ENCODE results near the gene DARS1. TPM values are rescaled to one million over a fixed set of nuclear protein-coding genes. Genes with fewer than 3 reads are reported as not detected.

Gene DARS1
- total RNA-seq, 1 donor = 119 TPM

DNA sequence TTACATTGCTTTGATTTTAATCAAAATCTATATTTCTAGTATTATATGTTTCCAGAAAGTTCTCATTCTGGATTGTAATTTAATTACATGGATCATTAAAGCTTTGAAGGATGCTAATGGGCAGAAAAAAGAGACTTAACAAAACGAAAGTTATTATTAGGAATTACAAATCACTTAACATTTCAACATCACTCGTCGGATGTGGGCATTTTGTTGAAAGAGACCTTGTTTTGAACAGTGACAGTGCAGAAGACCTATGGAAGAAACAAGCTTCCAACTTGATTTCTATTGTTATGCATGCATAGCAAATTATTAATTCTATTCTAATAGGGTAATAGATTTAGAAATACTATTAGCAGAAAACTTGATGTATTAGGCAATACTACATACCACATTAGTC, 31.4 kb upstream of the DARS1 start:
- no peaks in the 10 kb centered on the region for H3K36me3 ChIP-seq (ENCODE audit: insufficient read depth, low read length)
- H4K20me1 ChIP-seq (ENCODE audit: insufficient read depth, low read length) = no peaks in the 10 kb centered on the region
- no peak overlapping the region for H2AFZ ChIP-seq (ENCODE audit: low read length)
- no peak for DNase-seq (ENCODE audit: insufficient read length, low spot score, missing footprints)
- H3K9me3 ChIP-seq (ENCODE audit: low read depth, low read length) = no peaks in the 10 kb centered on the region
- H3K79me2 ChIP-seq (ENCODE audit: insufficient read depth, low read length) = no peaks in the 10 kb centered on the region
- H3K4me3 ChIP-seq (ENCODE audit: insufficient read depth, low read length) = no peak overlapping the region
- no peak for TF ChIP-seq CTCF (IDR thresholded peaks at IDR 0.05; ENCODE audit: extremely low read depth, low read depth, low read length)
- peaks cover 4% of the 10 kb centered on the region for H3K27me3 ChIP-seq (ENCODE audit: insufficient read depth, low read length)
- no peaks in the 10 kb centered on the region for H3K4me1 ChIP-seq (ENCODE audit: insufficient read depth, low read length)
- no peak overlapping the region for H3K27ac ChIP-seq (ENCODE audit: low read depth, low read length)
- H3K4me2 ChIP-seq (ENCODE audit: insufficient read depth, low read length) = no peak overlapping the region

- no peaks in the 10 kb centered on the region for H3K4me1 ChIP-seq (ENCODE audit: insufficient read depth, low read length)
- no peaks in the 10 kb centered on the region for H3K79me2 ChIP-seq (ENCODE audit: insufficient read depth, low read length)
- no peak overlapping the region for H3K4me2 ChIP-seq (ENCODE audit: insufficient read depth, low read length)
- TF ChIP-seq CTCF (IDR thresholded peaks at IDR 0.05; ENCODE audit: extremely low read depth, low read depth, low read length) = no peak
- no peak overlapping the region for H3K27ac ChIP-seq (ENCODE audit: low read depth, low read length)
- H2AFZ ChIP-seq (ENCODE audit: low read length) = no peak overlapping the region
- no peaks in the 10 kb centered on the region for H3K9me3 ChIP-seq (ENCODE audit: low read depth, low read length)
- peaks cover 4% of the 10 kb centered on the region for H3K27me3 ChIP-seq (ENCODE audit: insufficient read depth, low read length)
- no peak for DNase-seq (ENCODE audit: insufficient read length, low spot score, missing footprints)
- H3K4me3 ChIP-seq (ENCODE audit: insufficient read depth, low read length) = no peak overlapping the region
- no peaks in the 10 kb centered on the region for H4K20me1 ChIP-seq (ENCODE audit: insufficient read depth, low read length)
- no peaks in the 10 kb centered on the region for H3K36me3 ChIP-seq (ENCODE audit: insufficient read depth, low read length)
These were observed 31.0 kb upstream of the DARS1 start for GRCh38 chr2:136016427-136016826.

DNA sequence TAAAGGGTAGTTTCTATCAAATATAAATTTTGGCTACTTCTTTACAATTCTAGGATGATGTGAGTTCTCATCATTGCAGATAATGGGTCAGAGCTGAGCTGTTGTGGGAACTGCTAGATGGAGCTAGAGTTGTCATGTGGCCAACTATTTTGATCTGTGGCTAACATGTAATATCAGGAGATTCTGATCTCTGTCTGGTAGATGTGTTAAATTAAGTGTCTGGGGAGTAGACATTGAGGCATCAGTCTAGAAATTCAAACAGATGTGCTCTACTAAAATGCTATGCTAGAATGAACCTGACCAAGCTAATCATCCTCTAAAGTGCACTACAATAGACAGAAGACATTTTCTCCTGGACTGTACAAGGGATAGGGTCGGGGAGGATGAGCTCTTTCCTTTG, 30.3 kb upstream of the DARS1 start:
- no peaks in the 10 kb centered on the region for H3K4me1 ChIP-seq (ENCODE audit: insufficient read depth, low read length)
- no peaks in the 10 kb centered on the region for H3K36me3 ChIP-seq (ENCODE audit: insufficient read depth, low read length)
- no peak overlapping the region for H2AFZ ChIP-seq (ENCODE audit: low read length)
- DNase-seq (ENCODE audit: insufficient read length, low spot score, missing footprints) = no peak
- H3K27me3 ChIP-seq (ENCODE audit: insufficient read depth, low read length) = peaks cover 4% of the 10 kb centered on the region
- no peaks in the 10 kb centered on the region for H3K9me3 ChIP-seq (ENCODE audit: low read depth, low read length)
- H3K4me2 ChIP-seq (ENCODE audit: insufficient read depth, low read length) = no peak overlapping the region
- no peaks in the 10 kb centered on the region for H4K20me1 ChIP-seq (ENCODE audit: insufficient read depth, low read length)
- no peak overlapping the region for H3K27ac ChIP-seq (ENCODE audit: low read depth, low read length)
- H3K4me3 ChIP-seq (ENCODE audit: insufficient read depth, low read length) = no peak overlapping the region
- no peaks in the 10 kb centered on the region for H3K79me2 ChIP-seq (ENCODE audit: insufficient read depth, low read length)
- no peak for TF ChIP-seq CTCF (IDR thresholded peaks at IDR 0.05; ENCODE audit: extremely low read depth, low read depth, low read length)

DNA sequence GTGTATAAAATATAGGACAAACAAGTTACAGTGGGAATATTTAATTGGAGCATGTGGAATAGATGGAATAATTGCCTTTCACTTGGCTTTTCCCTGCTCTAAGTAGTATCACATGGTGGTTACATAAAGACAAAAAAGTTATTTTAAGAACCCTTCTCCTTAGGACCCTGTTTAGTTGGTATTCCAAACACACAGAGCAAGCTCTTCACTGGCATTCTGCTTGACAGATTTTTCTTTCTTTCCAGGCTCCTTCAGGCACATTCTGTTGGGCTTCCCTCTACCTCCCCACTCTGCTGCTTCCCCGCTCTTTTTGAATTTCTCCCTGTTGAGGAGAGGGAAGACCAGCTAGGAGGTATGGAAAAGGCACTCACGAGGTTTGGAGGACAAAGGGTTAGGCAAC, 29.0 kb upstream of the DARS1 start:
- no peak for TF ChIP-seq CTCF (IDR thresholded peaks at IDR 0.05; ENCODE audit: extremely low read depth, low read depth, low read length)
- Histone ChIP-seq H3K27me3 (ENCODE audit: insufficient read depth, low read length) (peaks cover 4% of the 10 kb centered on the region), H3K9me3 (ENCODE audit: low read depth, low read length) (no peaks in the 10 kb centered on the region), H3K4me3 (ENCODE audit: insufficient read depth, low read length) (no peak overlapping the region), H3K27ac (ENCODE audit: low read depth, low read length) (no peak overlapping the region), H2AFZ (ENCODE audit: low read length) (no peak overlapping the region), H3K4me2 (ENCODE audit: insufficient read depth, low read length) (no peak overlapping the region), H3K4me1 (ENCODE audit: insufficient read depth, low read length) (no peaks in the 10 kb centered on the region), H3K36me3 (ENCODE audit: insufficient read depth, low read length) (no peaks in the 10 kb centered on the region), H4K20me1 (ENCODE audit: insufficient read depth, low read length) (no peaks in the 10 kb centered on the region), H3K79me2 (ENCODE audit: insufficient read depth, low read length) (no peaks in the 10 kb centered on the region)
- no peak for DNase-seq (ENCODE audit: insufficient read length, low spot score, missing footprints)
